ENCODE results near the gene ALKBH8.

- TF ChIP-seq, protein P1, sequence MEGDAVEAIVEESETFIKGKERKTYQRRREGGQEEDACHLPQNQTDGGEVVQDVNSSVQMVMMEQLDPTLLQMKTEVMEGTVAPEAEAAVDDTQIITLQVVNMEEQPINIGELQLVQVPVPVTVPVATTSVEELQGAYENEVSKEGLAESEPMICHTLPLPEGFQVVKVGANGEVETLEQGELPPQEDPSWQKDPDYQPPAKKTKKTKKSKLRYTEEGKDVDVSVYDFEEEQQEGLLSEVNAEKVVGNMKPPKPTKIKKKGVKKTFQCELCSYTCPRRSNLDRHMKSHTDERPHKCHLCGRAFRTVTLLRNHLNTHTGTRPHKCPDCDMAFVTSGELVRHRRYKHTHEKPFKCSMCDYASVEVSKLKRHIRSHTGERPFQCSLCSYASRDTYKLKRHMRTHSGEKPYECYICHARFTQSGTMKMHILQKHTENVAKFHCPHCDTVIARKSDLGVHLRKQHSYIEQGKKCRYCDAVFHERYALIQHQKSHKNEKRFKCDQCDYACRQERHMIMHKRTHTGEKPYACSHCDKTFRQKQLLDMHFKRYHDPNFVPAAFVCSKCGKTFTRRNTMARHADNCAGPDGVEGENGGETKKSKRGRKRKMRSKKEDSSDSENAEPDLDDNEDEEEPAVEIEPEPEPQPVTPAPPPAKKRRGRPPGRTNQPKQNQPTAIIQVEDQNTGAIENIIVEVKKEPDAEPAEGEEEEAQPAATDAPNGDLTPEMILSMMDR (IDR thresholded peaks at IDR 0.05): peak; percentile 79
- TF ChIP-seq POLR2AphosphoS5 (IDR thresholded peaks at IDR 0.05; ENCODE audit: low read depth, low read length) (no peak), SIN3A (IDR thresholded peaks at IDR 0.05; ENCODE audit: borderline replicate concordance, insufficient read depth, low read depth, low read length) (no peak)
- TF ChIP-seq, protein P2, sequence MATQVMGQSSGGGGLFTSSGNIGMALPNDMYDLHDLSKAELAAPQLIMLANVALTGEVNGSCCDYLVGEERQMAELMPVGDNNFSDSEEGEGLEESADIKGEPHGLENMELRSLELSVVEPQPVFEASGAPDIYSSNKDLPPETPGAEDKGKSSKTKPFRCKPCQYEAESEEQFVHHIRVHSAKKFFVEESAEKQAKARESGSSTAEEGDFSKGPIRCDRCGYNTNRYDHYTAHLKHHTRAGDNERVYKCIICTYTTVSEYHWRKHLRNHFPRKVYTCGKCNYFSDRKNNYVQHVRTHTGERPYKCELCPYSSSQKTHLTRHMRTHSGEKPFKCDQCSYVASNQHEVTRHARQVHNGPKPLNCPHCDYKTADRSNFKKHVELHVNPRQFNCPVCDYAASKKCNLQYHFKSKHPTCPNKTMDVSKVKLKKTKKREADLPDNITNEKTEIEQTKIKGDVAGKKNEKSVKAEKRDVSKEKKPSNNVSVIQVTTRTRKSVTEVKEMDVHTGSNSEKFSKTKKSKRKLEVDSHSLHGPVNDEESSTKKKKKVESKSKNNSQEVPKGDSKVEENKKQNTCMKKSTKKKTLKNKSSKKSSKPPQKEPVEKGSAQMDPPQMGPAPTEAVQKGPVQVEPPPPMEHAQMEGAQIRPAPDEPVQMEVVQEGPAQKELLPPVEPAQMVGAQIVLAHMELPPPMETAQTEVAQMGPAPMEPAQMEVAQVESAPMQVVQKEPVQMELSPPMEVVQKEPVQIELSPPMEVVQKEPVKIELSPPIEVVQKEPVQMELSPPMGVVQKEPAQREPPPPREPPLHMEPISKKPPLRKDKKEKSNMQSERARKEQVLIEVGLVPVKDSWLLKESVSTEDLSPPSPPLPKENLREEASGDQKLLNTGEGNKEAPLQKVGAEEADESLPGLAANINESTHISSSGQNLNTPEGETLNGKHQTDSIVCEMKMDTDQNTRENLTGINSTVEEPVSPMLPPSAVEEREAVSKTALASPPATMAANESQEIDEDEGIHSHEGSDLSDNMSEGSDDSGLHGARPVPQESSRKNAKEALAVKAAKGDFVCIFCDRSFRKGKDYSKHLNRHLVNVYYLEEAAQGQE (IDR thresholded peaks at IDR 0.05; ENCODE audit: insufficient read depth in 1 of 2, low read depth in 2 of 2, low read length in 1 of 2): no peak
Observed at GRCh38 chr11:107598225-107599139, 32.9 kb upstream of the ALKBH8 start.

Data from Panc1 (cell line).